H1 (cell line): ENCODE data around the gene MIF4GD. TPM values are rescaled to one million over a fixed set of nuclear protein-coding genes. Genes with fewer than 3 reads are reported as not detected.
A peak's percentile ranks its signal among the peaks of the same experiment; 100 is the strongest.

Experiments
- CTCF ChIA-PET: fragments of 300-600 bp; sonication (Branson Sonifier 250); formaldehyde crosslinking; loops from one replicate; lab custom pipeline; 2021; ENCODE audit not compliant: partially characterized antibody; lab: Charles Lee
- POLR2A ChIA-PET: fragments of 300-600 bp; sonication (Branson Sonifier 250); formaldehyde crosslinking; loops from one replicate; lab custom pipeline; 2021; ENCODE audit warnings: inconsistent platforms; ENCODE audit not compliant: partially characterized antibody; lab: Charles Lee
- DNase-seq, 2 experiments: peaks; one replicate each; pipeline versions ENCODE4 v3.0.0 to v3.0.0-alpha.2; 2010 to 2022; ENCODE audit warnings: low spot score in 2 of 2, low read depth in 1 of 2, mixed read lengths in 1 of 2
- FAIRE-seq: peaks from 2 replicates; lab custom pipeline; 2011; peaks lifted over from hg19 to GRCh38; lab: Jason Lieb, UNC
- H2AFZ ChIP-seq: 2 replicates; pipeline ENCODE4 v1.8.1; 2012; ENCODE audit warnings: low read length, inconsistent platforms
- H2AK5ac ChIP-seq: 2 replicates; pipeline ENCODE4 v1.6.1; 2013; ENCODE audit warnings: low read depth, low read length
- H2BK120ac ChIP-seq: replicated peaks from 2 replicates; pipeline ENCODE3; 2013; ENCODE audit warnings: low read depth, low read length, inconsistent platforms
- H2BK12ac ChIP-seq: 2 replicates; pipeline ENCODE4 v1.6.1; 2013; ENCODE audit warnings: low read depth, low read length
- H2BK15ac ChIP-seq: 2 replicates; pipeline ENCODE4 v1.6.1; 2013; ENCODE audit warnings: low read length
- H2BK20ac ChIP-seq: 2 replicates; pipeline ENCODE4 v1.6.1; 2013; ENCODE audit warnings: low read length
- H2BK5ac ChIP-seq: 2 replicates; pipeline ENCODE4 v1.6.1; 2013; ENCODE audit warnings: low read depth, low read length
- H3K14ac ChIP-seq: 2 replicates; pipeline ENCODE4 v1.6.1; 2013; ENCODE audit warnings: inconsistent platforms; ENCODE audit not compliant: insufficient read length
- H3K18ac ChIP-seq: 2 replicates; pipeline ENCODE4 v1.6.1; 2013; ENCODE audit warnings: low read length; ENCODE audit errors: extremely low read depth
- H3K23ac ChIP-seq: 2 replicates; pipeline ENCODE4 v1.6.1; 2013; ENCODE audit warnings: inconsistent platforms; ENCODE audit not compliant: insufficient read length
- H3K23me2 ChIP-seq: 2 replicates; pipeline ENCODE4 v1.6.1; 2013; ENCODE audit warnings: low read depth, low read length
- H3K27ac ChIP-seq: 2 replicates; pipeline ENCODE4 v1.6.1; 2011; ENCODE audit warnings: low read depth, low read length, inconsistent platforms
- H3K27me3 ChIP-seq, 4 experiments: replicated peaks in 1 of 4; 1 replicate in 1 of 4; 2 replicates in 3 of 4; pipeline versions ENCODE4 v1.6.1 to v1.8.1; 2011 to 2013; ENCODE audit warnings: low read length in 3 of 4, mild to moderate bottlenecking in 3 of 4, inconsistent platforms in 2 of 4, mixed read lengths in 2 of 4, moderate library complexity in 1 of 4; ENCODE audit not compliant: control insufficient read depth in 3 of 4, insufficient read depth in 3 of 4; ENCODE audit errors: extremely low read depth in 1 of 4
- H3K36me3 ChIP-seq, 4 experiments: 2 replicates each; pipeline versions ENCODE4 v1.6.1 to v1.8.1; 2011 to 2013; ENCODE audit warnings: mild to moderate bottlenecking in 4 of 4, low read length in 3 of 4, moderate library complexity in 2 of 4, control low read depth in 1 of 4, inconsistent platforms in 1 of 4; ENCODE audit not compliant: insufficient read depth in 4 of 4, control insufficient read depth in 2 of 4
- H3K4ac ChIP-seq: replicated peaks from 2 replicates; pipeline ENCODE3; 2013; ENCODE audit warnings: low read length, low read depth, mixed read lengths, inconsistent platforms; ENCODE audit not compliant: insufficient read length
- H3K4me1 ChIP-seq, 4 experiments: replicated peaks in 1 of 4; 1 replicate in 1 of 4; 2 replicates in 3 of 4; pipeline versions ENCODE4 v1.6.1 to v1.8.1; 2011 to 2013; ENCODE audit warnings: low read length in 3 of 4, inconsistent platforms in 2 of 4, mixed read lengths in 1 of 4; ENCODE audit not compliant: insufficient read depth in 4 of 4, control insufficient read depth in 3 of 4
- H3K4me2 ChIP-seq, 2 experiments: 2 replicates each; pipeline versions ENCODE4 v1.6.1 to v1.8.1; 2011 to 2013; ENCODE audit warnings: low read depth in 2 of 2, low read length in 2 of 2, control low read depth in 1 of 2, inconsistent platforms in 1 of 2, mild to moderate bottlenecking in 1 of 2; ENCODE audit not compliant: insufficient read depth in 1 of 2
- H3K4me3 ChIP-seq, 4 experiments: fragments of 200-600, 300-600 bp in 1 of 4; sonication (generic), shearing (Covaris generic), sonication (Bioruptor Twin) in 1 of 4; 2 replicates each; pipeline versions ENCODE4 v1.5.1 to v1.8.1; 2011 to 2016; ENCODE audit warnings: low read length in 4 of 4, low read depth in 3 of 4, control low read depth in 2 of 4, inconsistent platforms in 2 of 4, mild to moderate bottlenecking in 2 of 4, mixed read lengths in 1 of 4, moderate library complexity in 1 of 4; ENCODE audit not compliant: insufficient read depth in 2 of 4; ENCODE audit errors: extremely low read depth in 1 of 4
- H3K56ac ChIP-seq: replicated peaks from 2 replicates; pipeline ENCODE3; 2013; ENCODE audit warnings: low read depth, mild to moderate bottlenecking, mixed read lengths, low read length, inconsistent platforms; ENCODE audit not compliant: insufficient read length
- H3K79me1 ChIP-seq: 2 replicates; pipeline ENCODE4 v1.6.1; 2013; ENCODE audit warnings: low read depth, low read length, control low read depth
- H3K79me2 ChIP-seq, 2 experiments: 2 replicates each; pipeline versions ENCODE4 v1.6.1 to v1.8.1; 2012 to 2013; ENCODE audit warnings: low read length in 2 of 2, mild to moderate bottlenecking in 2 of 2, inconsistent platforms in 1 of 2; ENCODE audit not compliant: insufficient read depth in 2 of 2, control insufficient read depth in 1 of 2
- H3K9ac ChIP-seq, 4 experiments: replicated peaks in 1 of 4; 1 replicate in 1 of 4; 2 replicates in 3 of 4; pipeline versions ENCODE4 v1.6.1 to v1.8.1; 2011 to 2013; ENCODE audit warnings: low read depth in 3 of 4, low read length in 3 of 4, control low read depth in 2 of 4, mild to moderate bottlenecking in 2 of 4, moderate library complexity in 2 of 4, inconsistent platforms in 1 of 4; ENCODE audit errors: extremely low read depth in 1 of 4
- H3K9me3 ChIP-seq, 2 experiments: 2 replicates each; pipeline versions ENCODE4 v1.6.1 to v1.8.1; 2012 to 2013; ENCODE audit warnings: mild to moderate bottlenecking in 2 of 2, moderate library complexity in 2 of 2, control low read depth in 1 of 2, inconsistent platforms in 1 of 2, low read depth in 1 of 2, low read length in 1 of 2, mixed read lengths in 1 of 2; ENCODE audit not compliant: insufficient read depth in 2 of 2
- H4K20me1 ChIP-seq, 2 experiments: replicated peaks in 1 of 2; 2 replicates each; pipeline versions ENCODE3 to v1.8.1; 2011 to 2013; ENCODE audit warnings: inconsistent platforms in 2 of 2, low read length in 2 of 2, mild to moderate bottlenecking in 1 of 2; ENCODE audit not compliant: insufficient read depth in 2 of 2, control insufficient read depth in 1 of 2
- H4K5ac ChIP-seq: 2 replicates; pipeline ENCODE4 v1.6.1; 2013; ENCODE audit warnings: low read length, low read depth, mixed read lengths, inconsistent platforms; ENCODE audit not compliant: insufficient read length
- H4K8ac ChIP-seq: 2 replicates; pipeline ENCODE4 v1.8.0; 2013; ENCODE audit warnings: mild to moderate bottlenecking, moderate library complexity, low read length, inconsistent platforms; ENCODE audit not compliant: insufficient read depth; ENCODE audit errors: extremely low read depth
- H4K91ac ChIP-seq: replicated peaks from 2 replicates; pipeline ENCODE3; 2013; ENCODE audit warnings: low read length, mixed read lengths, inconsistent platforms; ENCODE audit not compliant: insufficient read length
- ASH2L ChIP-seq: fragments of 200-600, 300-600 bp; sonication (generic); IDR thresholded peaks from one replicate; pipeline ENCODE4 v1.7.1; 2017; ENCODE audit warnings: low read length
- ATF2 ChIP-seq: IDR thresholded peaks from 2 replicates; pipeline ENCODE4 v1.6.1; 2012; ENCODE audit warnings: low read length, inconsistent platforms
- BRCA1 ChIP-seq: IDR thresholded peaks from 2 replicates; pipeline ENCODE4 v1.6.1; 2012; ENCODE audit warnings: low read depth, low read length, improper control_type of control experiment
- CBX5 ChIP-seq: fragments of 300-800, 300-1000 bp; sonication (generic); IDR thresholded peaks from 2 replicates; pipeline ENCODE4 v1.7.1; 2016; ENCODE audit warnings: antibody characterized with exemption, low read length, low read depth
- CHD1 ChIP-seq: IDR thresholded peaks from 2 replicates; pipeline ENCODE4 v1.6.1; 2012; ENCODE audit warnings: low read depth, low read length, improper control_type of control experiment
- EZH2 ChIP-seq: fragments of 200-600 bp; sonication (generic); IDR thresholded peaks from 2 replicates; pipeline ENCODE4 v1.7.1; 2012; ENCODE audit warnings: low read depth, mild to moderate bottlenecking, moderate library complexity, low read length, inconsistent platforms; ENCODE audit not compliant: severe bottlenecking
- HDAC2 ChIP-seq, 2 experiments: fragments of 300-600 bp in 1 of 2; sonication (generic) in 1 of 2; IDR thresholded peaks; 2 replicates each; pipeline ENCODE4 v1.6.1; 2011 to 2012; ENCODE audit warnings: low read depth in 2 of 2, low read length in 2 of 2, mild to moderate bottlenecking in 2 of 2, moderate library complexity in 2 of 2, borderline replicate concordance in 1 of 2, inconsistent platforms in 1 of 2
- SIN3A ChIP-seq, 2 experiments: IDR thresholded peaks in 1 of 2; conservative IDR thresholded peaks in 1 of 2; 2 replicates each; pipeline ENCODE4 v1.6.1; 2011 to 2012; ENCODE audit warnings: low read length in 2 of 2, improper control_type of control experiment in 1 of 2, low read depth in 1 of 2, mild to moderate bottlenecking in 1 of 2
- ZNF274 ChIP-seq: IDR thresholded peaks from 2 replicates; pipeline ENCODE4 v1.7.0; 2012; ENCODE audit warnings: low read length, borderline replicate concordance; ENCODE audit errors: extremely low read depth
- WGBS, 2 experiments: shearing (Covaris generic) in 1 of 2; methylation state at CpG; one replicate each; pipeline versions ENCODE4 v1.1.6 to v1.1.7; 2013 to 2015; ENCODE audit warnings: low lambda C conversion rate in 2 of 2, mixed read lengths in 2 of 2, inconsistent platforms in 1 of 2, low coverage in 1 of 2, missing lambda C conversion rate in 1 of 2; ENCODE audit not compliant: insufficient replicate concordance in 2 of 2, insufficient coverage in 1 of 2, insufficient read length in 1 of 2; ENCODE audit errors: extremely low coverage in 1 of 2, missing lambda C conversion rate in 1 of 2; 5-methylcytosine and 5-hydroxymethylcytosine counted together
- polyA plus RNA-seq, 7 experiments: library from polyadenylated mRNA; depleted of rRNA in 3 of 7; stranded (reverse) in 5 of 7; unstranded in 2 of 7; fragments of >200 nt in 5 of 7; fragments of 200-250 nt in 2 of 7; gene quantifications; 1 replicate in 5 of 7; 2 replicates in 1 of 7; 4 replicates in 1 of 7; pipeline versions ENCODE4 v1.2.1 to v1.2.3, GENCODE V29; 2011 to 2013; ENCODE audit warnings: missing spikeins in 2 of 7, mixed read lengths in 2 of 7
- total RNA-seq: library from RNA; stranded (reverse); fragmentation: NEBNext Ultra II Directional; extraction: Animal tissue kit (Norgen Biotek cat#: 25700); gene quantifications from 2 replicates; pipeline ENCODE4 v1.2.1, GENCODE V29; 2021

The MIF4GD gene
- total and polyA plus RNA-seq, 2 of the 8 experiments (the other 6 are each of a cell fraction or from before 2014, with no cell fraction given): 16.1 to 51.1 TPM

GRCh38 chr17:75308732-75309629 is 38.0 kb upstream of the MIF4GD start:
- no peak overlapping the region for H2BK20ac ChIP-seq
- no peak overlapping the region for H4K5ac ChIP-seq
- no peaks in the 10 kb centered on the region for H3K79me2 ChIP-seq
- H4K20me1 ChIP-seq: no peaks in the 10 kb centered on the region
- CTCF ChIA-PET: interaction anchor here (0.7 to 3.8 kb wide), 6 partner anchors 13 to 148 kb away, joined by 3 to 17 read pairs (median 4); no protein-coding TSS in a partner anchor
- H3K9ac ChIP-seq: peak overlapping the region in 1 of 4 experiments; percentile 5; a peak in 1 of 7 replicates
- H4K8ac ChIP-seq: no peak overlapping the region
- no peak overlapping the region for H3K27ac ChIP-seq
- FAIRE-seq (no peak), DNase-seq (no peak)
- no peak overlapping the region for H2AFZ ChIP-seq
- no peaks in the 10 kb centered on the region for H3K9me3 ChIP-seq
- H2BK5ac ChIP-seq: no peak overlapping the region
- H2BK15ac ChIP-seq: no peak overlapping the region
- peak overlapping the region; percentile 60; the same call in 1 of the 2 replicates for H3K18ac ChIP-seq
- no peak overlapping the region for H3K4me2 ChIP-seq
- H3K23ac ChIP-seq: no peak overlapping the region
- H3K56ac ChIP-seq: no peak overlapping the region
- H3K4ac ChIP-seq: no peak overlapping the region
- H3K36me3 ChIP-seq: no peaks in the 10 kb centered on the region; a peak in 2 of 8 replicates
- H2AK5ac ChIP-seq: no peak overlapping the region
- 94% methylated on average over 19 of the region's 20 CpGs; no CpG with 5 or more reads in 1 of the 2 experiments for WGBS, 2 experiments
- no peak overlapping the region for H2BK12ac ChIP-seq
- peak overlapping the region; percentile 3 for H4K91ac ChIP-seq
- H2BK120ac ChIP-seq: no peak overlapping the region
- POLR2A ChIA-PET: interaction anchor here (1.0 to 1.3 kb wide), 2 partner anchors 9 to 154 kb away, joined by 3 read pairs; no protein-coding TSS in a partner anchor
- H3K4me1 ChIP-seq: peaks cover 0 to 4% (median 2%) of the 10 kb centered on the region in 4 experiments; a peak in 1 of 7 replicates
- H3K23me2 ChIP-seq: no peaks in the 10 kb centered on the region; the same call in 1 of the 2 replicates
- H3K4me3 ChIP-seq: no peak overlapping the region
- H3K14ac ChIP-seq: no peak overlapping the region
- no peaks in the 10 kb centered on the region for H3K79me1 ChIP-seq
- H3K27me3 ChIP-seq: no peaks in the 10 kb centered on the region
- no peak for TF ChIP-seq HDAC2 (IDR thresholded peaks at IDR 0.05; ENCODE audit: borderline replicate concordance in 1 of 2, low read depth in 2 of 2, low read length in 2 of 2)
- no peak for TF ChIP-seq SIN3A (conservative IDR thresholded peaks at IDR 0.05 in 1 of 2, IDR thresholded peaks at IDR 0.05 in 1 of 2; ENCODE audit: low read depth in 1 of 2, low read length in 2 of 2)
- no peak for TF ChIP-seq BRCA1
- no peak for TF ChIP-seq CBX5
- TF ChIP-seq ZNF274: no peak
- no peak for TF ChIP-seq ASH2L
- TF ChIP-seq ATF2: no peak
- no peak for TF ChIP-seq CHD1
- no peak for TF ChIP-seq EZH2
